Activated CD8-positive, alpha-beta memory T cell treated with anti-CD3 and anti-CD28 coated beads for 36 hours (primary cell): ENCODE results near the gene NXN. TPM values are rescaled to one million over a fixed set of nuclear protein-coding genes. Genes with fewer than 3 reads are reported as not detected.
"Not testable (repeated sequence)": the region's sequence is repeated elsewhere in the genome, so short reads cannot be mapped to it uniquely, and the experiment has no call there.

Experiments used
- CTCF ChIA-PET: fragments of 350-600 bp; sonication (Branson Sonifier 250); formaldehyde crosslinking; loops from one replicate; lab custom pipeline; 2021; ENCODE audit warnings: antibody characterized with exemption; lab: Charles Lee
- POLR2A ChIA-PET: fragments of 350-600 bp; sonication (Branson Sonifier 250); formaldehyde crosslinking; loops from one replicate; lab custom pipeline; 2021; ENCODE audit warnings: antibody characterized with exemption; lab: Charles Lee
- total RNA-seq, 2 experiments: library from RNA; stranded (reverse); gene quantifications; one replicate each; pipeline ENCODE4 v1.2.3, GENCODE V29; 2021

NXN gene
- total RNA-seq, 2 experiments from 2014 or later, result 0.13 to 0.25 TPM

- ChIA-PET CTCF (no interaction called here), POLR2A (interaction anchor here (0.7 kb wide), 1 partner anchor 34 kb away, joined by 4 read pairs; no protein-coding TSS in a partner anchor)
These were observed 191.8 kb downstream of the NXN start for GRCh38 chr17:787641-788221.

- CTCF ChIA-PET, result interaction anchor here (1.3 to 1.7 kb wide), 2 partner anchors 10 to 215 kb away, joined by 3 to 4 read pairs; no protein-coding TSS in a partner anchor
- POLR2A ChIA-PET, result not testable (repeated sequence)
These were observed 193.7 kb downstream of the NXN start for GRCh38 chr17:785901-786300.

- ChIA-PET CTCF (no interaction called here), POLR2A (no interaction called here)
These were observed 195.4 kb downstream of the NXN start for GRCh38 chr17:784143-784542.

- ChIA-PET POLR2A (interaction anchor here (0.5 to 1.7 kb wide), 9 partner anchors 30 to 215 kb away, joined by 3 to 14 read pairs (median 3); partner anchors contain the start of genes GEMIN4, NXN, TIMM22 and VPS53), CTCF (interaction anchor here (0.6 to 2.3 kb wide), 8 partner anchors 13 to 1618 kb away, joined by 3 to 14 read pairs (median 5); partner anchors contain the start of genes MNT and TIMM22)
These were observed 197.5 kb downstream of the NXN start, which contains the start of the genes GLOD4 and MRM3 for GRCh38 chr17:781805-782731. Gene GLOD4, minus strand, starts transcription at chr17:782280. Its CDS starts 25 bp downstream, at chr17:782255. Gene MRM3, plus strand, starts transcription at chr17:782353. Its CDS starts 26 bp downstream, at chr17:782379.

GRCh38 chr17:778096-778495, 201.5 kb downstream of the NXN start:
- POLR2A ChIA-PET, result no interaction called here

GRCh38 chr17:774313-774584, 205.3 kb downstream of the NXN start:
- POLR2A ChIA-PET, result no interaction called here
- CTCF ChIA-PET, result no interaction called here

More at GRCh38 chr17:778096-778495, 201.5 kb downstream of the NXN start:
- CTCF ChIA-PET, result no interaction called here

- POLR2A ChIA-PET, result no interaction called here
These were observed 205.9 kb downstream of the NXN start for GRCh38 chr17:773467-774312.

GRCh38 chr17:773016-773415, 206.6 kb downstream of the NXN start:
- ChIA-PET POLR2A (no interaction called here), CTCF (no interaction called here)

More at GRCh38 chr17:773467-774312, 205.9 kb downstream of the NXN start:
- CTCF ChIA-PET, result no interaction called here

- CTCF ChIA-PET, result no interaction called here
These were observed 212.5 kb downstream of the NXN start for GRCh38 chr17:767076-767475.

GRCh38 chr17:760371-760770, 219.2 kb downstream of the NXN start:
- POLR2A ChIA-PET, result no interaction called here
- CTCF ChIA-PET, result no interaction called here

More at GRCh38 chr17:767076-767475, 212.5 kb downstream of the NXN start:
- POLR2A ChIA-PET, result no interaction called here

GRCh38 chr17:759964-760363, 219.6 kb downstream of the NXN start:
- ChIA-PET CTCF (interaction anchor here (0.6 kb wide), 1 partner anchor 298 kb away, joined by 5 read pairs; no protein-coding TSS in a partner anchor), POLR2A (no interaction called here)

- POLR2A ChIA-PET, result not testable (repeated sequence)
These were observed 223.5 kb downstream of the NXN start for GRCh38 chr17:756010-756567.

GRCh38 chr17:755319-755961, 224.1 kb downstream of the NXN start:
- POLR2A ChIA-PET, result not testable (repeated sequence)
- CTCF ChIA-PET, result interaction anchor here (1.7 kb wide), 1 partner anchor 26 kb away, joined by 4 read pairs; no protein-coding TSS in a partner anchor

More at GRCh38 chr17:756010-756567, 223.5 kb downstream of the NXN start:
- CTCF ChIA-PET, result not testable (repeated sequence)

- ChIA-PET POLR2A (interaction anchor here (0.6 to 1.1 kb wide), 2 partner anchors 35 to 53 kb away, joined by 4 read pairs; no protein-coding TSS in a partner anchor), CTCF (interaction anchor here (0.9 kb wide), 1 partner anchor 26 kb away, joined by 4 read pairs; no protein-coding TSS in a partner anchor)
These were observed 226.2 kb downstream of the NXN start for GRCh38 chr17:753418-753817.

GRCh38 chr17:752620-753219, 226.9 kb downstream of the NXN start:
- ChIA-PET CTCF (interaction anchor here (0.6 to 0.9 kb wide), 5 partner anchors 11 to 567 kb away, joined by 4 to 5 read pairs (median 4); no protein-coding TSS in a partner anchor), POLR2A (interaction anchor here (0.6 to 2.1 kb wide), 4 partner anchors 9 to 248 kb away, joined by 3 to 11 read pairs (median 4); partner anchors contain the start of gene VPS53)

GRCh38 chr17:752002-752619, 227.5 kb downstream of the NXN start, which contains the start of gene GEMIN4:
Gene GEMIN4, minus strand, starts transcription at chr17:752264. Its CDS starts 122 bp downstream, at chr17:752142.
- POLR2A ChIA-PET, result interaction anchor here (0.6 to 2.1 kb wide), 5 partner anchors 10 to 248 kb away, joined by 3 to 11 read pairs (median 4); partner anchors contain the start of genes GLOD4, MRM3 and VPS53
- CTCF ChIA-PET, result interaction anchor here (0.6 to 0.9 kb wide), 4 partner anchors 12 to 568 kb away, joined by 4 to 5 read pairs (median 4); no protein-coding TSS in a partner anchor
